ENCODE measurements around the gene SUSD1.

DNA sequence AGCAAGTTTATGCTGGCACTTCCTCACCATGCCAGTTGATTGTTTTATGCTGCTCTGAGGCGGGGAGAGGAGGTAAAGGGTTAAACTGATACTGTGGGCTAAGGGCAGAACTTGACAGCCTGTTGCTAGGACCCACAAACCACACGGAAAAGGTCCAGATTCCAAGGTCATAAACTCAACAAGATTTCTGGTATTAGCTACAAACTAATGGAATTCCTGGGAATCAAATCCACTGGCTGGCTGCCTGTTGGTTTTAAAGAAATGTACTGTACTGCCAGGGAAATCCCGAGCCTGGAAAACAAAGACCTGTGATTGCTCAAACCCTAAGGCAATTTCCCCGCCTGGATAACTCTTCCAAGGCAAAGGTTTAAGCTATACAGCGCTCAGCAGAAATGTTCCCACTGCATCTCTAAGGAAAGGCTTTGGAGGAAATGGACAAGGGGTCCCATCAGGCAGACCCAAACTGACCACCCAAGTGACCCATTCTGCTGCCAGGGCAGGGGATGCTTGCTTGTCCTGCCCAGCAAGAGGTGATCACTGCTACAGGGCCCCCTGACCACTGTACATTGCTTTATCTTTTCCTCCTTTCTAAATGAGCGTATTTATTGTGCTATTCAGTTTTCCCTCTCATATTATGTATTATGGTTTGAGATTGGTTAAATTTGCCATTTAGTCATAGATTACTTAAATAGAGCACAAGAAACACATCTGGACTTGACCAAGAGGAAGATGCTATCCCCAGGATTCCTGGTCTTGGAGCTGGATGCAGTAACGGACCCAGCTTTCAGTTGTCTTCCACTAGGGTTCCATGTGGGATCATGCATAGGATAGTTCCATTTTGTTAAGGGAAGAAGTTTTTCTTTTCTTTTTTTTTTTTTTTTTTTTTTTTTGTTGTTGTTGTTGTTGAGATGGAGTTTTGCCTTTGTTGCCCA, 124.3 kb downstream of the SUSD1 start:
- TF ChIP-seq, protein P1, sequence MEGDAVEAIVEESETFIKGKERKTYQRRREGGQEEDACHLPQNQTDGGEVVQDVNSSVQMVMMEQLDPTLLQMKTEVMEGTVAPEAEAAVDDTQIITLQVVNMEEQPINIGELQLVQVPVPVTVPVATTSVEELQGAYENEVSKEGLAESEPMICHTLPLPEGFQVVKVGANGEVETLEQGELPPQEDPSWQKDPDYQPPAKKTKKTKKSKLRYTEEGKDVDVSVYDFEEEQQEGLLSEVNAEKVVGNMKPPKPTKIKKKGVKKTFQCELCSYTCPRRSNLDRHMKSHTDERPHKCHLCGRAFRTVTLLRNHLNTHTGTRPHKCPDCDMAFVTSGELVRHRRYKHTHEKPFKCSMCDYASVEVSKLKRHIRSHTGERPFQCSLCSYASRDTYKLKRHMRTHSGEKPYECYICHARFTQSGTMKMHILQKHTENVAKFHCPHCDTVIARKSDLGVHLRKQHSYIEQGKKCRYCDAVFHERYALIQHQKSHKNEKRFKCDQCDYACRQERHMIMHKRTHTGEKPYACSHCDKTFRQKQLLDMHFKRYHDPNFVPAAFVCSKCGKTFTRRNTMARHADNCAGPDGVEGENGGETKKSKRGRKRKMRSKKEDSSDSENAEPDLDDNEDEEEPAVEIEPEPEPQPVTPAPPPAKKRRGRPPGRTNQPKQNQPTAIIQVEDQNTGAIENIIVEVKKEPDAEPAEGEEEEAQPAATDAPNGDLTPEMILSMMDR (IDR thresholded peaks at IDR 0.05; ENCODE audit: borderline replicate concordance, extremely low read depth, low read length, poor library complexity, severe bottlenecking) = no peak
- no peak for TF ChIP-seq EZH2 (IDR thresholded peaks at IDR 0.05; ENCODE audit: borderline replicate concordance, low read depth, low read length, severe bottlenecking)

Data from DND-41 (cell line).